Astrocyte of the cerebellum (primary cell): Measurements from ENCODE around the gene RALGAPB.

Experiments used
- DNase-seq: peaks from one replicate; pipeline ENCODE4 v3.0.0-alpha.2; 2011; ENCODE audit warnings: low read depth
- H3K4me3 ChIP-seq: 2 replicates; pipeline ENCODE4 v1.5.1; 2011; ENCODE audit warnings: mild to moderate bottlenecking, low read depth, low read length, moderate library complexity
- CTCF ChIP-seq: IDR thresholded peaks from 2 replicates; pipeline ENCODE4 v1.5.1; 2012; ENCODE audit warnings: low read length, low read depth, moderate library complexity, mild to moderate bottlenecking; ENCODE audit errors: missing control alignments
- in situ Hi-C: cut with HindIII; loops from 2 replicates; pipeline ENCODE4 v1.10.0; 2017; ENCODE audit warnings: low sequenced_read_pairs

RALGAPB gene

GRCh38 chr20:38551056-38551626 is 78.5 kb downstream of the RALGAPB start:
- DNase-seq, result no peak
- no peak for TF ChIP-seq CTCF
- H3K4me3 ChIP-seq, result no peak overlapping the region
- in situ Hi-C loops, result no loop called here

- in situ Hi-C loops, result no loop called here
- TF ChIP-seq CTCF, result no peak
- DNase-seq, result no peak
- no peak overlapping the region for H3K4me3 ChIP-seq
These were observed 82.3 kb downstream of the RALGAPB start for GRCh38 chr20:38554986-38555385.

- H3K4me3 ChIP-seq, result no peak overlapping the region
- TF ChIP-seq CTCF, result no peak
- in situ Hi-C loops, result no loop called here
- DNase-seq, result no peak
These were observed 82.8 kb downstream of the RALGAPB start for GRCh38 chr20:38555395-38555794.

- TF ChIP-seq CTCF, result no peak
- H3K4me3 ChIP-seq, result no peak overlapping the region
- no peak for DNase-seq
- in situ Hi-C loops, result no loop called here
These were observed 84.5 kb downstream of the RALGAPB start for GRCh38 chr20:38557174-38557573.

GRCh38 chr20:38558596-38559360 is 86.1 kb downstream of the RALGAPB start:
- no peak for TF ChIP-seq CTCF
- no peak overlapping the region for H3K4me3 ChIP-seq
- no peak for DNase-seq
- in situ Hi-C loops, result no loop called here

- H3K4me3 ChIP-seq, result no peak overlapping the region
- no peak for DNase-seq
- no peak for TF ChIP-seq CTCF
- in situ Hi-C loops, result no loop called here
These were observed 87.1 kb downstream of the RALGAPB start for GRCh38 chr20:38559764-38560163.
